HepG2 (cell line): ENCODE data around the gene PSMB9. TPM values are rescaled to one million over a fixed set of nuclear protein-coding genes. Genes with fewer than 3 reads are reported as not detected.
A peak's percentile ranks its signal among the peaks of the same experiment; 100 is the strongest.

Source experiments
- IKZF4 ChIP-seq: sonication (generic); formaldehyde crosslinking; IDR thresholded peaks from 2 replicates; pipeline ENCODE4 v1.5.1; 2020; ENCODE audit warnings: borderline replicate concordance, mild to moderate bottlenecking, low read depth, missing genetic modification reagents; ENCODE audit errors: not compliant biosample characterization
- RBM22 ChIP-seq: fragments of 200-400 bp; formaldehyde crosslinking; optimal IDR thresholded peaks from 2 replicates; pipeline ENCODE3; 2017; ENCODE audit warnings: mild to moderate bottlenecking, low read length, moderate library complexity
- SALL1 ChIP-seq: sonication (generic); formaldehyde crosslinking; IDR thresholded peaks from 2 replicates; pipeline ENCODE4 v1.8.0; 2022; ENCODE audit warnings: mild to moderate bottlenecking, missing genetic modification reagents
- SALL2 ChIP-seq: sonication (generic); formaldehyde crosslinking; IDR thresholded peaks from 2 replicates; pipeline ENCODE4 v1.8.1; 2023; ENCODE audit warnings: mild to moderate bottlenecking, missing genetic modification reagents, inconsistent platforms
- SOX6 ChIP-seq, 2 experiments: fragments of 450-650 bp in 1 of 2; sonication (generic) in 1 of 2; formaldehyde crosslinking in 1 of 2; IDR thresholded peaks; 2 replicates each; pipeline versions ENCODE4 v1.4.0 to v1.6.1; 2017 to 2020; ENCODE audit warnings: antibody characterized with exemption in 1 of 2, mild to moderate bottlenecking in 1 of 2, missing genetic modification reagents in 1 of 2
- THAP11 ChIP-seq: IDR thresholded peaks from 2 replicates; pipeline ENCODE4 v1.6.1; 2016; ENCODE audit warnings: missing biosample characterization, missing genetic modification reagents
- ZMYM4 ChIP-seq: sonication (generic); formaldehyde crosslinking; IDR thresholded peaks from 2 replicates; pipeline ENCODE4 v1.8.1; 2023; ENCODE audit warnings: mild to moderate bottlenecking, missing genetic modification reagents
- ZNF598 ChIP-seq: sonication (generic); formaldehyde crosslinking; IDR thresholded peaks from 2 replicates; pipeline ENCODE4 v1.5.1; 2020; ENCODE audit warnings: mild to moderate bottlenecking, missing genetic modification reagents, borderline replicate concordance
- ZNF713 ChIP-seq: sonication (generic); formaldehyde crosslinking; IDR thresholded peaks from 2 replicates; pipeline ENCODE4 v1.4.0; 2020; ENCODE audit warnings: mild to moderate bottlenecking, missing genetic modification reagents
- ZSCAN31 ChIP-seq: sonication (generic); formaldehyde crosslinking; IDR thresholded peaks from 2 replicates; pipeline ENCODE4 v1.5.0; 2020; ENCODE audit warnings: low read depth, mild to moderate bottlenecking, missing genetic modification reagents
- polyA plus RNA-seq, 8 experiments: library from polyadenylated mRNA; depleted of rRNA in 3 of 8; stranded (reverse) in 7 of 8; unstranded in 1 of 8; fragments of >200 nt; fragmentation: Illumina TruSeq in 4 of 8; extraction: Trizol in 4 of 8; gene quantifications; 2 replicates each; pipeline versions ENCODE4 v1.2.1 to v1.2.3, GENCODE V29; 2011 to 2016; ENCODE audit warnings: low read depth in 4 of 8, missing spikeins in 1 of 8, mixed read lengths in 1 of 8; ENCODE audit not compliant: insufficient read depth in 1 of 8
- total RNA-seq, 5 experiments: library from RNA; depleted of rRNA; stranded (reverse); fragments of >200 nt; fragmentation: Illumina TruSeq; extraction: Trizol; gene quantifications; 2 replicates each; pipeline ENCODE4 v1.2.3, GENCODE V29; 2016; ENCODE audit warnings: low read depth in 1 of 5
- TF ChIP-seq, protein P1 (sequence below): sonication (generic); formaldehyde crosslinking; IDR thresholded peaks from 2 replicates; pipeline ENCODE4; 2020; ENCODE audit warnings: missing genetic modification reagents, mild to moderate bottlenecking, borderline replicate concordance
- TF ChIP-seq, protein P2 (sequence below): sonication (generic); formaldehyde crosslinking; IDR thresholded peaks from 2 replicates; pipeline ENCODE4 v1.5.1; 2020; ENCODE audit warnings: missing genetic modification reagents, mild to moderate bottlenecking, borderline replicate concordance
- TF ChIP-seq, protein P3 (sequence below): sonication (generic); formaldehyde crosslinking; IDR thresholded peaks from 2 replicates; pipeline ENCODE4 v1.4.0; 2020; ENCODE audit warnings: missing genetic modification reagents, borderline replicate concordance
- TF ChIP-seq, protein P4 (sequence below): sonication (generic); formaldehyde crosslinking; conservative IDR thresholded peaks from 2 replicates; pipeline ENCODE4 v1.8.0; 2022; ENCODE audit warnings: mild to moderate bottlenecking, moderate library complexity, missing genetic modification reagents

Gene PSMB9
- total and polyA plus RNA-seq, 2 of the 13 experiments (the other 11 are each of a cell fraction or from before 2014, with no cell fraction given) = 15.6 to 16.0 TPM

DNA sequence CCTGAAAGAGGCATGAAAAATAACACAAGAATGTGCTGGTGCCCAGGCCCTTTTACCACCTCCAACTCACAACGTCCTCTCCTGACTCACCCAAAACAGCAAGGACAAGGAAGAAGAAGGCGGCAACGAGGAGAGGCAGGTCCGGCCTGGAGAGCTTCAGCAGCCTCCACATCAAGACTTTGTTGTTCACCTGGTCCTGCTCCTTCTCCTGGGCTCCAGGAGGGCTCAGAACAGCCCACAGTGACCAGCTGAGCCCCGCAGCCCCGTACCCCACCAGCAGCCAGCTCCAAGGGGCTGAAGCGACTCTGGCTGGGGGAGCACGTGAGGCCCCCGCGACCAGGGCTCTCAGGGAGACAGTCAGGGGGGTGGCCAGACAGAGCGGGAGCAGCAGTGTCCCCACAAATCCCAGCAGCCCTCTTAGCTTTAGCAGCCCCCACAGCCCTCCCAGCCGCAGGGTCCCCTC is 16.3 kb upstream of the PSMB9 start (continued):
- TF ChIP-seq, protein P1, sequence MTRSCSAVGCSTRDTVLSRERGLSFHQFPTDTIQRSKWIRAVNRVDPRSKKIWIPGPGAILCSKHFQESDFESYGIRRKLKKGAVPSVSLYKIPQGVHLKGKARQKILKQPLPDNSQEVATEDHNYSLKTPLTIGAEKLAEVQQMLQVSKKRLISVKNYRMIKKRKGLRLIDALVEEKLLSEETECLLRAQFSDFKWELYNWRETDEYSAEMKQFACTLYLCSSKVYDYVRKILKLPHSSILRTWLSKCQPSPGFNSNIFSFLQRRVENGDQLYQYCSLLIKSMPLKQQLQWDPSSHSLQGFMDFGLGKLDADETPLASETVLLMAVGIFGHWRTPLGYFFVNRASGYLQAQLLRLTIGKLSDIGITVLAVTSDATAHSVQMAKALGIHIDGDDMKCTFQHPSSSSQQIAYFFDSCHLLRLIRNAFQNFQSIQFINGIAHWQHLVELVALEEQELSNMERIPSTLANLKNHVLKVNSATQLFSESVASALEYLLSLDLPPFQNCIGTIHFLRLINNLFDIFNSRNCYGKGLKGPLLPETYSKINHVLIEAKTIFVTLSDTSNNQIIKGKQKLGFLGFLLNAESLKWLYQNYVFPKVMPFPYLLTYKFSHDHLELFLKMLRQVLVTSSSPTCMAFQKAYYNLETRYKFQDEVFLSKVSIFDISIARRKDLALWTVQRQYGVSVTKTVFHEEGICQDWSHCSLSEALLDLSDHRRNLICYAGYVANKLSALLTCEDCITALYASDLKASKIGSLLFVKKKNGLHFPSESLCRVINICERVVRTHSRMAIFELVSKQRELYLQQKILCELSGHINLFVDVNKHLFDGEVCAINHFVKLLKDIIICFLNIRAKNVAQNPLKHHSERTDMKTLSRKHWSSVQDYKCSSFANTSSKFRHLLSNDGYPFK (CRISPR knock-in tag) = no peak
- TF ChIP-seq, protein P2, sequence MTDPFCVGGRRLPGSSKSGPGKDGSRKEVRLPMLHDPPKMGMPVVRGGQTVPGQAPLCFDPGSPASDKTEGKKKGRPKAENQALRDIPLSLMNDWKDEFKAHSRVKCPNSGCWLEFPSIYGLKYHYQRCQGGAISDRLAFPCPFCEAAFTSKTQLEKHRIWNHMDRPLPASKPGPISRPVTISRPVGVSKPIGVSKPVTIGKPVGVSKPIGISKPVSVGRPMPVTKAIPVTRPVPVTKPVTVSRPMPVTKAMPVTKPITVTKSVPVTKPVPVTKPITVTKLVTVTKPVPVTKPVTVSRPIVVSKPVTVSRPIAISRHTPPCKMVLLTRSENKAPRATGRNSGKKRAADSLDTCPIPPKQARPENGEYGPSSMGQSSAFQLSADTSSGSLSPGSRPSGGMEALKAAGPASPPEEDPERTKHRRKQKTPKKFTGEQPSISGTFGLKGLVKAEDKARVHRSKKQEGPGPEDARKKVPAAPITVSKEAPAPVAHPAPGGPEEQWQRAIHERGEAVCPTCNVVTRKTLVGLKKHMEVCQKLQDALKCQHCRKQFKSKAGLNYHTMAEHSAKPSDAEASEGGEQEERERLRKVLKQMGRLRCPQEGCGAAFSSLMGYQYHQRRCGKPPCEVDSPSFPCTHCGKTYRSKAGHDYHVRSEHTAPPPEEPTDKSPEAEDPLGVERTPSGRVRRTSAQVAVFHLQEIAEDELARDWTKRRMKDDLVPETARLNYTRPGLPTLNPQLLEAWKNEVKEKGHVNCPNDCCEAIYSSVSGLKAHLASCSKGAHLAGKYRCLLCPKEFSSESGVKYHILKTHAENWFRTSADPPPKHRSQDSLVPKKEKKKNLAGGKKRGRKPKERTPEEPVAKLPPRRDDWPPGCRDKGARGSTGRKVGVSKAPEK = no peak
- TF ChIP-seq SALL2 (0 out of 2 replicates have a peak, but pooled peaks have one; percentile 26), THAP11 (CRISPR knock-in tag) (peak; percentile 6; the same call in 1 of the 2 replicates), ZNF598 (CRISPR knock-in tag) (peak; percentile 58; the same call in 1 of the 2 replicates), ZMYM4 (CRISPR knock-in tag) (peak; percentile 13; the same call in 1 of the 2 replicates), SOX6 (IDR thresholded peaks at IDR 0.05) (no peak), SOX6 (CRISPR knock-in tag; IDR thresholded peaks at IDR 0.05) (no peak; the same call in 1 of the 2 replicates), RBM22 (no peak), ZNF713 (CRISPR knock-in tag) (no peak), ZSCAN31 (CRISPR knock-in tag) (no peak), IKZF4 (peak; percentile 72), SALL1 (CRISPR knock-in tag) (no peak)
- TF ChIP-seq, protein P3, sequence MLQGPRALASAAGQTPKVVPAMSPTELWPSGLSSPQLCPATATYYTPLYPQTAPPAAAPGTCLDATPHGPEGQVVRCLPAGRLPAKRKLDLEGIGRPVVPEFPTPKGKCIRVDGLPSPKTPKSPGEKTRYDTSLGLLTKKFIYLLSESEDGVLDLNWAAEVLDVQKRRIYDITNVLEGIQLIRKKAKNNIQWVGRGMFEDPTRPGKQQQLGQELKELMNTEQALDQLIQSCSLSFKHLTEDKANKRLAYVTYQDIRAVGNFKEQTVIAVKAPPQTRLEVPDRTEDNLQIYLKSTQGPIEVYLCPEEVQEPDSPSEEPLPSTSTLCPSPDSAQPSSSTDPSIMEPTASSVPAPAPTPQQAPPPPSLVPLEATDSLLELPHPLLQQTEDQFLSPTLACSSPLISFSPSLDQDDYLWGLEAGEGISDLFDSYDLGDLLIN = no peak
- TF ChIP-seq, protein P4, sequence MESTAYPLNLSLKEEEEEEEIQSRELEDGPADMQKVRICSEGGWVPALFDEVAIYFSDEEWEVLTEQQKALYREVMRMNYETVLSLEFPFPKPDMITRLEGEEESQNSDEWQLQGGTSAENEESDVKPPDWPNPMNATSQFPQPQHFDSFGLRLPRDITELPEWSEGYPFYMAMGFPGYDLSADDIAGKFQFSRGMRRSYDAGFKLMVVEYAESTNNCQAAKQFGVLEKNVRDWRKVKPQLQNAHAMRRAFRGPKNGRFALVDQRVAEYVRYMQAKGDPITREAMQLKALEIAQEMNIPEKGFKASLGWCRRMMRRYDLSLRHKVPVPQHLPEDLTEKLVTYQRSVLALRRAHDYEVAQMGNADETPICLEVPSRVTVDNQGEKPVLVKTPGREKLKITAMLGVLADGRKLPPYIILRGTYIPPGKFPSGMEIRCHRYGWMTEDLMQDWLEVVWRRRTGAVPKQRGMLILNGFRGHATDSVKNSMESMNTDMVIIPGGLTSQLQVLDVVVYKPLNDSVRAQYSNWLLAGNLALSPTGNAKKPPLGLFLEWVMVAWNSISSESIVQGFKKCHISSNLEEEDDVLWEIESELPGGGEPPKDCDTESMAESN (CRISPR knock-in tag) = no peak; the same call in 1 of the 2 replicates
